Measurements from ENCODE around the gene MAGEB6B. TPM values are rescaled to one million over a fixed set of nuclear protein-coding genes. Genes with fewer than 3 reads are reported as not detected.

The MAGEB6B gene, protein sequence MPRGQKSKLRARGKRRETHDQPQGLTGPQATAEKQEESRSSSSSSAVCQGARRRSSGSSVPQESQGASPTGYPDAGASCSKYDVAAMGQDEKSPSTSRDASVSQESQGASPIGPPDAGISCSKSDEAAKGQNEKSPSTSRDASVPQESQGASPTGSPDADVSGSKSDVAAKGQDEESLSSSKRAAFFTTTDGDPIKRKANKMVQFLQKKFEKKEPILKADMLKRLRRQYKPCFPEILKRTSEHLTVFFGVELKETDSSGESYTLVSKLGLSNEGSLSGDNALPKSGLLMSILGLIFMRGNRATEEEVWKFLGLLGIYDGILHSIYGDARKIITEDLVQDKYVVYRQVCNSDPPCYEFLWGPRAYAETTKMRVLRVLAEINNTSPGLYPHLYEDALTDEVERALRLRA
- total RNA-seq, result not detected in 2 replicates

DNA sequence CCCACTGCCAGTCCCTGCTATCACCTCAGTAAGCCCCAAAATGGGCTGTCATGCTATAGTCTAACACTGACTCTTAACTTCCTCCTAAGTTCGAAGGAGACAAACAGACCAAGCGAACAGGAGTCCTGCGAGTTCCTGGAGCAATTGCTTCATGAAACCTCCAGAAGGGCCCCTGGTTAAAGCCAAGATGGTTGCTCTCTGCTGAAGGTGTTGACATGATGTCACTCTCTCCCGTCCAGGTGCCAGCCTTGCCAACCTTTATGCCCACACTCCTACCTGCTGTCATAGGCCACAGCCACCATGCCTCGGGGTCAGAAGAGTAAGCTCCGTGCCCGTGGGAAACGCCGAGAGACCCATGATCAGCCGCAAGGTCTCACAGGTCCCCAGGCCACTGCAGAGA, at the start of gene MAGEB6B:
MAGEB6B (plus strand) TSS at position 301 of the 400 bp plus-strand sequence; CDS start at position 301, 0 bp downstream.

DNA sequence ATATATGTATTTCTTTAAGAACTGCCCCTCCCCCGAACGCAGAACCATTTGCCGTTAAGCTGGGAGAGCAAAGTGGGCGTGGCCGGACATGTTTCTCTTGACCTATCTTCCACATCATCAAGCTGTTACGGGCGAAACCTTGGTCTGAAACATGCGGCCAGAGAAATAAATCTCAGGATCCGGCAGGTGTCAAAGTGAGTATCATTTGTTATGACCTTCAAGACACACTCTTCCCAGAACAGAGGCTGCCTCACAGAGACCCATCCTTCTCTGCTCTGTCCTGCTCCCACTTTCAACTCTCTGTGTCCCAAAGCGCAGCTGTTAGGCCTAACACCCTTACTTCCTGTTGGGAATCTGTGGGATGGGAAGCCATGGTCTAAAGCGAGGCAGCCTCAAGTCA, 22.1 kb upstream of the MAGEB6B start, which contains the start of gene MAGEB18:
MAGEB18 (plus strand) TSS at position 70 of the 400 bp plus-strand sequence. CDS start 643 bp downstream, outside the sequence.

DNA sequence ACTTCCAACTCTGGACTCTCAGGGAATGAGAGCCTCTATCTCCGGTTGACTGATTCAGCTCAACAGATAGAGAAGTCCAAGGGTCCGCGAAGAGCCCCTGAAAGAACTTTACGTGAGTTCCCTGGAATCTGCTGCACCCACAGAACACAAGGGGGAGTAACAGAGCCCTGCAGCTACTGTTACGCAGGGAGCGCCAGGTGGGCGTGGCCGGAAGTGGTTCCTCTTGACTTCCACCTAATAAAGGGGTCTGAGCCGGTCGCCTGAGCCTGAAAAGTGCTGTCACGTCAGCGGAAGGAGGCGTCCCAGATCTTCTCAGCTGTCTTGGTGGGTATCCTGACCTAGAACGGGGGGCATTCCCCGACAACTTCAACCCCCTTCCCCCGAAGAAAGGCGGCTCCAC, 31.8 kb downstream of the MAGEB6B start, which contains the start of gene MAGEB6:
MAGEB6 (plus strand) TSS at position 237 of the 400 bp plus-strand sequence. CDS start 1,407 bp downstream, outside the sequence.

Other genes with a start within 250 kb of the MAGEB6B start
- not detected in 2 replicates for gene MAGEB18, start 22.3 kb upstream of the MAGEB6B start, total RNA-seq
- gene MAGEB6, start 31.8 kb downstream of the MAGEB6B start, total RNA-seq, result not detected in 2 replicates
- not detected in 2 replicates for gene MAGEB5, start 55.6 kb downstream of the MAGEB6B start, total RNA-seq

Data from regular cardiac myocyte (primary cell).